Measurements from ENCODE around the gene SMPDL3A.

Gene SMPDL3A

GRCh38 chr6:122787721-122788120 is 1.3 kb upstream of the SMPDL3A start:
- no peak for TF ChIP-seq CTCF (conservative IDR thresholded peaks at IDR 0.05; ENCODE audit: low read depth, low read length)
- DNase-seq (ENCODE audit: low read depth): no peak
- H3K4me3 ChIP-seq (ENCODE audit: low read depth, low read length): no peak overlapping the region

- DNase-seq (ENCODE audit: low read depth): peak; percentile 28
- H3K4me3 ChIP-seq (ENCODE audit: low read depth, low read length): no peak overlapping the region
- no peak for TF ChIP-seq CTCF (conservative IDR thresholded peaks at IDR 0.05; ENCODE audit: low read depth, low read length)
Measured at GRCh38 chr6:122788208-122788607, 850 bp upstream of the SMPDL3A start.

GRCh38 chr6:122788663-122789181 is 336 bp upstream of the SMPDL3A start:
- peak; percentile 99 for DNase-seq (ENCODE audit: low read depth)
- TF ChIP-seq CTCF (conservative IDR thresholded peaks at IDR 0.05; ENCODE audit: low read depth, low read length): no peak
- H3K4me3 ChIP-seq (ENCODE audit: low read depth, low read length): peak overlapping the region; percentile 91

- no peak for TF ChIP-seq CTCF (conservative IDR thresholded peaks at IDR 0.05; ENCODE audit: low read depth, low read length)
- no peak for DNase-seq (ENCODE audit: low read depth)
- peak overlapping the region; percentile 91 for H3K4me3 ChIP-seq (ENCODE audit: low read depth, low read length)
Measured at GRCh38 chr6:122790028-122790422, 967 bp downstream of the SMPDL3A start.

- TF ChIP-seq CTCF (conservative IDR thresholded peaks at IDR 0.05; ENCODE audit: low read depth, low read length): peak; percentile 35
- H3K4me3 ChIP-seq (ENCODE audit: low read depth, low read length): peak overlapping the region; percentile 91
Measured at GRCh38 chr6:122790423-122791309, 1.6 kb downstream of the SMPDL3A start.

GRCh38 chr6:122791310-122791679 is 2.2 kb downstream of the SMPDL3A start:
- no peak for TF ChIP-seq CTCF (conservative IDR thresholded peaks at IDR 0.05; ENCODE audit: low read depth, low read length)
- DNase-seq (ENCODE audit: low read depth): no peak
- no peak overlapping the region for H3K4me3 ChIP-seq (ENCODE audit: low read depth, low read length)

More at GRCh38 chr6:122790423-122791309, 1.6 kb downstream of the SMPDL3A start:
- DNase-seq (ENCODE audit: low read depth): peak; percentile 53

All from choroid plexus epithelial cell (primary cell).